AG09309 (cell line): Measurements from ENCODE around the gene PIK3CA.

Source experiments
- DNase-seq: peaks from one replicate; pipeline ENCODE4 v3.0.0-alpha.2; 2010; ENCODE audit warnings: low read depth
- H3K4me3 ChIP-seq: 2 replicates; pipeline ENCODE4 v1.5.1; 2011; ENCODE audit warnings: mild to moderate bottlenecking, low read depth, low read length, moderate library complexity; ENCODE audit not compliant: control insufficient read depth
- TF ChIP-seq, protein P1 (sequence below): IDR thresholded peaks from 2 replicates; pipeline ENCODE4 v1.5.1; 2011; ENCODE audit warnings: mild to moderate bottlenecking, low read depth, low read length, inconsistent platforms; ENCODE audit not compliant: insufficient read depth, control insufficient read depth; ENCODE audit errors: missing control alignments

The PIK3CA gene

DNA sequence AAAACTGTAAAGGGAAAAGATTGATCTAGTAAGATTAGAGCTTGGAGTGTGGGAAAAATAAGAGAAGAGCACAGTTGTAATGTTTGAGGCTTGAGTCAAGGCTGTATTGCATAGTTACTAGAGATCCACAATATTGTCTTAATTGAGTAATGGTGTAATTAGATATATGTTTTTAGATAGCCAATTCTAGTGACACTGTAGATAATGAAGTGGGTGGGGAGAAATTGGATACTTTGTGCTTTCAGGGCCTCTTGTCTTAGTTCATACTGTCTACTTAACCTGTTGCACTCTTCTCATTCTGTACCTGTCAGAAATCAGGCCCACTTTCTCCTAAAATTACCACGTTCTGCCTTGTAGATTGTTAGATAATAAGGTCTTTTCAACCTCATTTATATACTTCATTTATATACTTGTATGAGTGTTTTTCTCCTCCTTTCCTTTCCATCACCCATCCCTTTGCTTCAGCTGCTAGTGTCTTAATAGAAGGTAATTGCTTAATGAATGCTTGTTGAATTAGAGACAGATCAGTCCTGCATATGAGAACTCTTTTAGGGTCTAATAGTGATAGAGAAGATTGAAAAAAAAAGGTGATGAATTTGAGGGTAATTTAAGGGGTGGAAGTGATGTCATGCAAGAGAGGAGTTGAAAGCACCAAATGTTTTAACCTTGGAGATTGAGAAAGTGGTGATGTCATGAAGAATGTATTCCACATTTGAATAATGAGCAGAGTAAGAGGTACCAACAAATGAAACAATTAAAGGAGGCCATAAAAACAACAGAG, 32.0 kb downstream of the PIK3CA start:
- DNase-seq = no peak
- H3K4me3 ChIP-seq = no peak overlapping the region
- TF ChIP-seq, protein P1, sequence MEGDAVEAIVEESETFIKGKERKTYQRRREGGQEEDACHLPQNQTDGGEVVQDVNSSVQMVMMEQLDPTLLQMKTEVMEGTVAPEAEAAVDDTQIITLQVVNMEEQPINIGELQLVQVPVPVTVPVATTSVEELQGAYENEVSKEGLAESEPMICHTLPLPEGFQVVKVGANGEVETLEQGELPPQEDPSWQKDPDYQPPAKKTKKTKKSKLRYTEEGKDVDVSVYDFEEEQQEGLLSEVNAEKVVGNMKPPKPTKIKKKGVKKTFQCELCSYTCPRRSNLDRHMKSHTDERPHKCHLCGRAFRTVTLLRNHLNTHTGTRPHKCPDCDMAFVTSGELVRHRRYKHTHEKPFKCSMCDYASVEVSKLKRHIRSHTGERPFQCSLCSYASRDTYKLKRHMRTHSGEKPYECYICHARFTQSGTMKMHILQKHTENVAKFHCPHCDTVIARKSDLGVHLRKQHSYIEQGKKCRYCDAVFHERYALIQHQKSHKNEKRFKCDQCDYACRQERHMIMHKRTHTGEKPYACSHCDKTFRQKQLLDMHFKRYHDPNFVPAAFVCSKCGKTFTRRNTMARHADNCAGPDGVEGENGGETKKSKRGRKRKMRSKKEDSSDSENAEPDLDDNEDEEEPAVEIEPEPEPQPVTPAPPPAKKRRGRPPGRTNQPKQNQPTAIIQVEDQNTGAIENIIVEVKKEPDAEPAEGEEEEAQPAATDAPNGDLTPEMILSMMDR = no peak

DNA sequence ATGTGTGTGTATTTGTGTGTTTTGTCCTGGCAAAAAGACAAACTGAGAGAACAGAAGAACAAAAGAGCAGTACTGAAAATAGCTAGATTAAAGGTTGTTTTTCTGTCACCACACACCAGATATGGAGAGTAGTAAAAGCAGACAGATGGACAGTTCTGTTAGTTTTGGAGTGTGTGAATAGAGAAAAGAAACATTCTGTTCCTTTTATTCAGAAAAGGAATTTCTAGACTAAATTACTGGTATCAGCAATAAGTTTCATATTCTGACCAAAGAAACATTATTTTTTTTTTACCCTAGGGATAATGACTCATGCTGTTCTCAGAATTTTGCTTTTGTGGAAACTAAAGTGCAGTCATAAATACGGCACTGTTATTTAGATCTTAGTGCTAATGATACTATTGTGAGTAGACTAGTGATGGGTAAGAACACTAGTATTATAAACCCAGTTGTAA, 32.9 kb downstream of the PIK3CA start:
- H3K4me3 ChIP-seq = no peak overlapping the region
- no peak for DNase-seq
- TF ChIP-seq, protein P1 = no peak

DNA sequence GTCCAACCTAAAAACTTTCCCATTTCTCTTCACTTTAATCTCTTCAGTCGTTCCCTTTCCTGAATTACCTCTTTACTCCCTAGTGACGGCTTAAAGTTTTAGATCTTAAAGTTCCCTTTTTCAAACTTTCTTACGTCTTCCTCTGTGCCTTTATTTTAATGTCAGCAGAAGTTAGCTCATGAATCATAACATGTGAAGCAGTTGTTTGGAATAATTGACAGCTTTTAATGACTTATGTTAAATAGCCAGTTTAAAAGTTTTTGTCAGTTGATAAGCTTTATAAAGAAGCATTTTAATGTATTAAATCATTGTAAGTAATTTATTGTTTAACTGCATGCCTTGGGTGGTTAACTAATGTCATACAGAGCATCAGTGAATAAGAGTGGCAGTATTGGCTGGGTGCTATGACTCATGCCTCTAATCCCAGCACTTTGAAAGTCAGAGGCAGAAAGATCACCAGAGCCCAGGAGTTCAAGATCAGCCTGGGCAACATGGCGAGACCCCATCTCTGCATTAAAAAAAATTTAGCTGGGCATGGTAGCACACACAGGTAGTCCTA, 33.9 kb downstream of the PIK3CA start:
- no peak overlapping the region for H3K4me3 ChIP-seq
- DNase-seq = no peak

DNA sequence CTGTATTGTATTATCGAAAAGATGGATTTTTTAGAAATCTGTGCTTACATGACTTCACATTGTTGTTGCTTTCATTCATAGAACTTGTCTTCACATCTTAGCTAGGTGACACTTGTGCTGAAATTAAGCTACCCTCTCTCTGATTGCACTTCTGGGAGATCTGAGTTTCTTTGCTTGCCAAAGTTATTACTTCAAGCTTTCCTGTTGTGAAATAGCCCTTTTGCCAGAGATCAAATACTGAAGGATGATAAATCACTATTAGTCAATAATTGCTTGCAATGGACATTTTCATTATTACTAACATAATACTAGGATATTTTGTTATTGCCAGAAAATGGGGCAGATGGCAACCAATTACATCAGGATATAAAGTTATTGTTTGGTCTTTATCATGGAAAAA, 34.7 kb downstream of the PIK3CA start:
- TF ChIP-seq, protein P1 = no peak
- no peak overlapping the region for H3K4me3 ChIP-seq
- no peak for DNase-seq

More for the DNA sequence above, 33.9 kb downstream of the PIK3CA start:
- TF ChIP-seq, protein P1 = no peak

DNA sequence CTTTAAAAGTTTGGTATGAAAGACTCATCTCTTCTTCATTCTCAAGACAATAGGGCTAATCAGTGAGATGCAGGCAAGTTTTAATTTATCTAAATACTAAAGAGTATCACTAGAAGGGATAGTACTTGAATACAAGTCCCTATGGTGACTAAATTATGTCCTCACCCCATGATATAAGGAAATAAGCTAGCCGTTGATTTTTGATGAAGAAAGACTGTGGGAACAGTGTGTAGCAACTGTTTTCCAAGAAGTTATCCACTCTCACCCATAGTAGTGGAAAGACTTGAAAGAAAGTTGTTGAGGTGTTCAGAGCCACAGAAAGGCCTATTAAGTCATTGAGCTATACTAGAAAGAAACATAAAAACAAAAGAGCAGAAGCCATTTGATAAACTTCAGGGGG, 36.7 kb downstream of the PIK3CA start:
- no peak for DNase-seq
- H3K4me3 ChIP-seq = no peak overlapping the region
- TF ChIP-seq, protein P1 = no peak

DNA sequence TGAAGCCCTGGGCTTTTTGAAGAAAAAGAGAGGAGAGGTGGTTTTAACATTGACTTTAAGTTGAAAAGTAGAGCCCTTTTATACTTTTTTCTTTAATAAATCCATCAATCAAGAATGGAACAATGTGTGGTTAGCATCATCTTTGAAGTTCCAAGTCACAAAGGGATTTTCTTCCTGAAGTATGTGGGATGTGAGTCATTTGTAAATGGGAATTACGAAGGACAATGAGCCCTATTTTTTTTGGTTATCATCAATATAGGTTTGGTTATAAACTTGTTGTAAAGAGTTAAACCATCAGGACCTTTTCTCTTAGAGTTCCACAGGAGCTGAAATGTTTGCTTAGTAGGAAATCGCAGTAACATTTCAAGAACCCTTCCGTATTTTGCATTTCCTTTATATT, 38.3 kb downstream of the PIK3CA start:
- TF ChIP-seq, protein P1 = no peak
- DNase-seq = no peak
- H3K4me3 ChIP-seq = no peak overlapping the region
